ENCODE results near the gene OR51L1.

The OR51L1 gene

GRCh38 chr11:5046754-5047330 lies 52.2 kb downstream of the OR51L1 start:
- no peak for DNase-seq (ENCODE audit: low spot score)

Data from kidney tubule cell (primary cell).